Tibial nerve (tissue), 3 donors: ENCODE results near the gene PRRC2C.

Source experiments
- POLR2A ChIP-seq, 2 donors: fragments of 450-650 bp; IDR thresholded peaks; one replicate each; pipeline ENCODE4 v1.6.1; 2017; ENCODE audit warnings: antibody characterized with exemption in 2 of 2, mild to moderate bottlenecking in 2 of 2, moderate library complexity in 2 of 2
- TF ChIP-seq, protein P1 (sequence below), 5 experiments: fragments of 200-600 bp in 3 of 5; fragments of 450-650 bp in 2 of 5; sonication (generic) in 3 of 5; IDR thresholded peaks; one replicate each; pipeline ENCODE4 v1.5.1; 2016 to 2019; ENCODE audit warnings: antibody characterized with exemption in 5 of 5, mild to moderate bottlenecking in 3 of 5, moderate library complexity in 2 of 5

DNA sequence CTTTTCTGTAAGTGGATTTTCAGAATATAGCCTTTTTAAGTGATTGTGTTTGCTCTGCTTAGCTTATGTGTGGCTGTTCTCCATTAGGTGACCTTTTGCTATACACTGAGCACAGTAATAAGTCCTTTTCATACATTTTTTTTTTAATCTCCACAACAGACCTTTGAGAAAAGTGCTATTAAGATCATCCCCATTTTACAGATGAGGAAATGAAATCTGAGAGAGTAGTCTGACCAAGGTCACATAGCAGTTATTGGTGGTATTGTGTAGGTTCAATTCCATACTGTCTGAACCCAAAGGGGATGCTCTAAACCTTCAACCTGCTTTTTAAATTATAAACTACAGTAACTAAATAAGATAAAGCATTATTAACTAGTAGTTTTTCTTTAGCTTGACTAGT is 1.7 kb downstream of the PRRC2C start:
- TF ChIP-seq, protein P1, sequence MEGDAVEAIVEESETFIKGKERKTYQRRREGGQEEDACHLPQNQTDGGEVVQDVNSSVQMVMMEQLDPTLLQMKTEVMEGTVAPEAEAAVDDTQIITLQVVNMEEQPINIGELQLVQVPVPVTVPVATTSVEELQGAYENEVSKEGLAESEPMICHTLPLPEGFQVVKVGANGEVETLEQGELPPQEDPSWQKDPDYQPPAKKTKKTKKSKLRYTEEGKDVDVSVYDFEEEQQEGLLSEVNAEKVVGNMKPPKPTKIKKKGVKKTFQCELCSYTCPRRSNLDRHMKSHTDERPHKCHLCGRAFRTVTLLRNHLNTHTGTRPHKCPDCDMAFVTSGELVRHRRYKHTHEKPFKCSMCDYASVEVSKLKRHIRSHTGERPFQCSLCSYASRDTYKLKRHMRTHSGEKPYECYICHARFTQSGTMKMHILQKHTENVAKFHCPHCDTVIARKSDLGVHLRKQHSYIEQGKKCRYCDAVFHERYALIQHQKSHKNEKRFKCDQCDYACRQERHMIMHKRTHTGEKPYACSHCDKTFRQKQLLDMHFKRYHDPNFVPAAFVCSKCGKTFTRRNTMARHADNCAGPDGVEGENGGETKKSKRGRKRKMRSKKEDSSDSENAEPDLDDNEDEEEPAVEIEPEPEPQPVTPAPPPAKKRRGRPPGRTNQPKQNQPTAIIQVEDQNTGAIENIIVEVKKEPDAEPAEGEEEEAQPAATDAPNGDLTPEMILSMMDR (IDR thresholded peaks at IDR 0.05), result no peak
- no peak for TF ChIP-seq POLR2A (IDR thresholded peaks at IDR 0.05)
